GM21528 (cell line): ENCODE data around the gene RAB42.
"Not testable (repeated sequence)": the region's sequence is repeated elsewhere in the genome, so short reads cannot be mapped to it uniquely, and the experiment has no call there.

Experiments used
- ATAC-seq: cut with Tn5 transposase; IDR thresholded peaks from one replicate; pipeline ENCODE4 v1.9.1; 2021; ENCODE audit warnings: mild to moderate bottlenecking, moderate library complexity; ENCODE audit not compliant: unreplicated experiment, low FRiP score

Gene RAB42

DNA sequence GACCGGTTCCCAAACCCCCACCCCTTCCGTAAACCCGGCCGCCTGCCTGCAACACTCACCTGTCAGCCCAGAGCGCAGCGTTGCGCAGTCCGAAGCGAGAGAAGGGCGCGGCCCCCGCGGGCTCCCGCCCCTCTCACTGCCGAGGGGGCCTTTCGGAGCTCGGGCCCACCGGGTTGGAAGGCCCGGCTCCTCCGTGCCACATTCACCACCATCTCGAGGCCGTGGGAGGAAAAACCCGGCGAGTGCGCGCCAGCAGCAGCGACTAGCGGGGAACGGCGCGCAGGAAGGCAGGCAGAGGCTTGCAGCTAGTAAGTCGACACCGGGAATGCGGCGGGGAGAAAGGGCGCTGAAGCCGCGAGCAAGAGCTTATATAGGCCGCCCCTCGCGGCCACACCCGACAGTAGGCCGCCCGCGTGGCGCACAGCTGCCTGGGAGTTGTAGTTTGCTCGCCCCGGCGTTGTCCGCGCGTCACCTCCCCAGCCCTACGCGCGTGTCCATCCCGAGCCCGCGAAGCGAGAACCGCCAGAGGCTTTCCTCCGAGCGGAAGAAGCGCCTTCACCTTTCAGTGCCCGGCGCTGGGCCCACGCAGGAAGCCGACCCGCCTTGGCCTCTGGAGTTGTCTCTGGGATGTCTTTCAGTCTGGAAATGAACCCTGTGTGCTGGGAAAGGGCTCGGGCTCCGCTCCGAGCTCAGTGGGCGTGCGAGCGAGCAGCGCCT is 10.4 kb upstream of the RAB42 start:
- peak; percentile 77 for ATAC-seq

DNA sequence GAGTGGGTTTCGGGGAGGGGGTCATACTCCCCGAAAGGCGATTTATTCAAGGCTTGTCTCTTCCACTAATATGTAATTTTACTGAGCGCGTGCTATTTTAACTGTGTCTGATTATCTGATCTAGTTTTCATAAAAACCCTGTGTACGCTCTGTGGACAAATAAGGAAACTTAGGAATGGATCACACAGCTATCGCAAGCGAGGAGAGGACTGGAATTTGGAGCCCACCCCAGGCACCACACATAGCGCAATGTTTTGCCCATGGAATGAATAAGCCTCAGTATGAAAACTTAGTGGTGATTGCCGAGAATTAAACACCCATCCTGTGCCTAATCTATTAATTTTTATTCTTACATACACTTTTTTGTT is 9.8 kb upstream of the RAB42 start:
- ATAC-seq: no peak

DNA sequence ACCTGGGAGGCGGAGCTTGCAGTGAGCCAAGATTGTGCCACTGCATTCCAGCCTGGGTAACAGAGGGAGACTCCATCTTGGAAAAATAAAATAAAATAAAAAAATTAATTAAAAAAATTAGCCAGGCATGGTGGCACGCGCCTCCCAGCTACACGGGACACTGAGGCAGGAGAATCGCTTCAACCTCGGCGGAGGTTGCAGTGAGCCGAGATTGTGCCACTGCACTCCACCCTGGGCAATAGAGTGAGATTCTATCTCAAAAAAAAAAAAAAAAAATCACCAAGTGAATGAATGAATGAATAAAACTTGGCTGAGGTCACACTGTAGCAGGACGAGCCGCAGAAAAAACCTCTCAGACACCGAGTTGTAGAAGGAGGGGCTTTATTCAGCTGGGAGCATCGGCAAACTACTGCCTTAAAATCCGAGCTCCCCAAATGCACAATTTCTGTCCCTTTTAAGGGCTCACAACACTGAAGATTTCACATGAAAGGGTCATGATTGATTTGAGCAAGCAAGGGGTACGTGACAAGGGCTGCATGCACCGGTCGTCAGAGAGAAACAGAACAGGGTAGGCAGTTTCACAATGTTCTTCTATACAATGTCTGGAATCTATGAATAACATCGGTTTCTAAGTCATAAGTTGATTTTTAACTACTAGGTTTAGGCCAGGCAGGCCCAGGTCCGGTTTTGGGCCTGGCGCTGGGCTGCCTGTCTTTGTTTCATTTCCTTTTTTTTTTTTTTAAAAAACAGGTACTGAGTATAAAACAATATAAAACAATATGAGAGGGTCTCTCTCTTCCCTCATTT is 5.3 kb upstream of the RAB42 start:
- ATAC-seq: not testable (repeated sequence)

DNA sequence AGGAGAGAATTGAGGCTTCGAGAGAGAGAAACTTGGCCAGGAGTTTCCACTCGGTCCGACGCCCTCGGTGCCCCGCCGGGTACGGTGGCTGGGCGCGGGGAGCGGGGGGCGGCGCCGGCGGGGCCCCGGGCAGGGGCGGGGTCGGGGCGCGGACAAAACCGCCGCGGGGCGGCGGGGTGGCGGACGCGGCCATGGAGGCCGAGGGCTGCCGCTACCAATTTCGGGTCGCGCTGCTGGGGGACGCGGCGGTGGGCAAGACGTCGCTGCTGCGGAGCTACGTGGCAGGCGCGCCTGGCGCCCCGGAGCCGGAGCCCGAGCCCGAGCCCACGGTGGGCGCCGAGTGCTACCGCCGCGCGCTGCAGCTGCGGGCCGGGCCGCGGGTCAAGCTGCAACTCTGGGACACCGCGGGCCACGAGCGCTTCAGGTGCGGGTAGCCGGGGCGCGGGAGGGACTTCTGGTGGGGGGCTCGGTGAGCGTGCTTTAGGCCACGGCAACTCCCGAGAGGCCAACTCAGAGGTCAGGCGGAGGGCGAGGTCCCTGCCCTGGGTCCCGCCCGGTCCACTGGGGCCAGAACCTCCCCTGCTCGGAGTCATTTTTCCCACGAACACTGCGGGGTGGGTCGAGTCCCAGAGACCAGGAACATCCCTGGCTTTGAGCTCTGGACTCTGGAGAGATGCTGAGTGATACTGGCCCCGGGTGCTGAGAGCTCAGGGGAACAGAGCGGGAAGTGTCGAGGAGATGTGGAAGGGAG is 431 bp downstream of the RAB42 start:
- no peak for ATAC-seq

DNA sequence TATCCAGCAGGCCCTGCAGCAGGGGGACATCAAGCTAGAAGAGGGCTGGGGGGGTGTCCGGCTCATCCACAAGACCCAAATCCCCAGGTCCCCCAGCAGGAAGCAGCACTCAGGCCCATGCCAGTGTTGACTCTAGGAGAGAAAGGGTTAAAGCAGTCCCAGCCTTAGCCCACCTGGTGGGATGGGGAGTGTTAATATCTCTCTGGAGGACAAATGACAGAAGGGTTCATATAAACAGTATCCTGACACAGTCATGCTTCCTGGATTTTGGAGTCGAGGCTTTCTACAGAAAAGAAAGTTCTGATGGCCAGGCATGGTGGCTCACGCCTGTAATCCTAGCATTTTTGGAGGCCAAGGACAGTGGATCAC is 1.9 kb downstream of the RAB42 start:
- ATAC-seq: not testable (repeated sequence)

DNA sequence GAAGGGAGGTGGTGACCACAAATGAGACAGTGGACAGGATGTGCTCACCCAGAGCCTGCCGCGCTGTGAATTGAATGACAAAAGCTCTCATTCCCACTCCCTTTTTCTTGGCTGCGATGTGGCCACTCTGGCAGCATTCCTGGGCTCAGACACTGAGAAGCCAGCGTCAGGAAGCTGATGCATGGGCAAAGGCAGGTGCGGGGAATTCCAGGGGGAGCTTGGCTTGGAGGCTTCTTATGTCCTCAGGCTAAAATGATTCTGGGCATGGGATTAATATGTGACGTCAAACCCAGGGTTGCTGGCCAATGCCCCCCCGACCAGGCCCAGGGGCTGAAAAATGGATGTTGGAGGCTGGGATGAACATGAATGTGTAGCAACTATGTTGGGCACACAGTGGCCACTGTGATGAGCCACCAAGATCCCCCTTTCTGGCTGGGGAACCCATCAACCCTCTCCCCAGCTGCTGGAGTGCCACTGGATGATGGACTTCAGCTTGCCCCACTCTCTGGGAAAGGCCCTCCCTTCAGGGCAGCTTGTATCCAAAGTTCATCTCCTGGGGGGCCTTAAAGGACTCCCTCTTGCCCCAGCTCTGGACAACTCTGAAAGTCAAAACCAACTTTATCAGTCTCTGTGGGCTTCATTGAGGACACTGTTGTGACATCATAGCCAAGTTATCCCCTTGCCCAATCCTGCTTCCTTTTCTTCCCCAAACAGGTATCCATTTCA is 2.8 kb downstream of the RAB42 start:
- not testable (repeated sequence) for ATAC-seq

DNA sequence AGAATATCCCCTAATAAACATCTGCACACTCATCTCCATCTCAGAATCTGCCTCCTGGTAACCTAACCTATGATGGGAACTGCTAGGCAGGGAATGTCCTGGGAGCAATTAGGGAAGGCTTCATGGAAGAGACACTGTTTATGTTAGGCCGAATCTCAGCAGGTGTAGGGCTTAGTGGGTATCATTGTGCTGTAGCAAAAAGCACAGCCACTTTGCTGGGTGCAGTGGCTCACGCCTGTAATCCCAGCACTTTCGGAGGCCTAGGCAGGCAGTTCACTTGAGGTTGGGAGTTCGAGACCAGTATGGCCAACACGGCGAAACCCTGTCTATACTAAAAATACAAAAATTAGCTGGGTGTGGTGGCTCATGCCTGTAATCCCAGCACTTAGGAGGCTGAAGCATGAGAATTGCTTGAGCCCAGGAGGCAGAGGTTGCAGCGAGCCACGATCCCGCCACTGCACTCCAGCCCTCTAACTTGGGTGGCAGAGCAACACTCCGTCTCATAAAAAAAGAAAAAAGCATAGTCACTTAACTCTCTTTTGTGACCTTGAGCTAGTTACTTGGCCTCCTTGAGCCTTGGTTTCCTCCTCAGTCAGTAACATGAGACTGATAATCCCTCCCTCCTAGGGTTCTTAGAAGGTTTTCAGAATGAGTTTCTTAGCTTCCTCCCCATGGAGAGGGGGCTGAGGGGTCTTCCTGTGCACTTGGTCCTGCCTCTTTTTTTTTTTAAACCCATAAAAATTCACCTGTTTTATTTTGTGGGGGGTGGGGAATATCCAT is 3.5 kb downstream of the RAB42 start:
- ATAC-seq: no peak

DNA sequence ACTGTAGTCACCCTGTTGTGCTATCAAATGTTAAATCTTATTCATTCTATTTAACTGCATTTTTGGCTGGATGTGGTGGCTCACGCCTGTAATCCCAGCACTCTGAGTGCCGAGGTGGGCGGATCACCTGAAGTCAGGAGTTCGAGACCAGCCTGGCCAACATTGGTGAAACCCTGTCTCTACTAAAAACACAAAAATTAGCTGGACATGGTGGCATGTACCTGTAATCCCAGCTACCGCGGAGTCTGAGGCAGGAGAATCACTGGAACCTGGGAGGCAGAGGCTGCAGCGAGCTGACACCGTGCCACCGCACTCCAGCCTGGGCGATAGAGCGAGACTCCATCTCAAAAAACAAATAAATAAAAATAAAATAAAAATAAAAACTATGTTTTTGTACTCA is 4.2 kb downstream of the RAB42 start:
- not testable (repeated sequence) for ATAC-seq

DNA sequence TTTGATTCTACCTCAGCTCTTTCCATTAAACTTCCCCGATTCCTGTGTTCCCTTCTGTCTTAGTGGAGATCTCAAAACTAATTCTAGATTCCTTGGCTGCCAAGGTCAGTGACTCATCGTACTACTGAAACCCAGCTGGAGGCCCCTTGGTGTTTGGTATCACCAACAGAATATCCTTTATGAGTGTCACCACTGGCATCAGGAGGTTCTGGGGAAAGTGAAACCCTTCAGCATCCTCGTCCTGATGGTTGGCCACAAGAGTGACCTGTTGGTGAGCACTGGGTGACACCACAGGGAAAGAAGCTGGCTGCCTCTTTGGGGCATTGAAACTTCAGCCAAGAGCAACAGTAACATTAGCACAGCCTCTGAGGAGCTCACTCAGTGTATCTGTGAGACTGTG is 9.6 kb downstream of the RAB42 start:
- ATAC-seq: no peak

DNA sequence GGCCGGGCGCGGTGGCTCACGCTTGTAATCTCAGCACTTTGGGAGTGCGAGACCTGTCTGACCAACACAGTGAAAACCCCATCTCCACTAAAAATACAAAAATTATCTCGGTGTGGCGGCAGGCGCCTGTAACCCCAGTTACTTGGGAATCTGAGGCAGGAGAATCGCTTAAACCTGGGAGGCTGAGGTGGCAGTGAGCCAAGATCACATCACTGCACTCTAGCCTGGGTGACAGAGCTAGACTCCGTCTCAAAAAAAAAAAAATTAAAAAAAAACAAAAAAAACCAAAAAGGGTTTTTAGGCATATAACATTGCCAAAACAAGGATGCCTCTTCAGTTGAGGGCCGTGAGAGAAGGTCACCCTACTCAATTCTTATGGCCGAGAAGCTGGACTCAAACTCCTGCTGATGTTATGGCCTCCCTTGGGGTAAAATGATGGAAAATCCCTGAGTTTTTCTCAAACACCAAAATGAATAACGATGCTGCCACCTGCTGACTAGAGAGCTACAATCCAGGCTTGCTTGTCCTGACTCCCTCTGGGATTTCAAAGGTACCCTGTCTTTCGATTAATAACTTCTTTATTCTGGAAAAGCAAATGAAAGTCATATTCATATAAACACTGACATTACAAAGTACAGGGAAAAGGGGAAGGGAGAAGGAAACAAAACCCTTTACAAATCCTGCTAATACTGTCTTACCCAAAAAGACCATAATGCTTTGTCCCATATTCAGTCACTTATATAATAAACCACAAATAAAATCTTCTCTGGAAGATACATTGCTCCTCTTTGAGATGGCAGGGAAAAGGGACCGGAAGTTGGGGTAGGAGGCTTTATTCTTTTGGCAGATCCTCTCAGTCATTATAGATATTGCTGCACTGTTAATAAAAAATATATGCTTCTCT is 10.7 kb downstream of the RAB42 start:
- ATAC-seq: no peak

DNA sequence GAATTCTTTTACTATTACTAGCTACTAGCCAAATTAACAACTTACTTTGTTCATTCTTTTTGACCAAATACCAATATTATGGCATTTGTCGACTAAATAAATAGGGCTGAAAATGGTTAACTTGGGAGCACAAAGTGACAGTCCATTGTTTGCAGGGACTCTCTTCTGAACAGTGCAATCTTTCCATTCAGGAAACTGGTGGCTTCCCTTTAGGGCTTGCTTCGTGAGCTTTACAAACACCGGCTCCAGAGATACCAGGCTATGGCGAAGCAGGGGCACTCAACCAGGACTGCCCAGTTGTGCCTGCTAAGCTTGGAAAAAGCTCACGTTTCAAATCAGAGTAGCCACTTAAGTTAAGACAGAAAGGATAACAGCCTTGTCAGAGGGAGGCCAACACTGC is 12.3 kb downstream of the RAB42 start:
- ATAC-seq: no peak

DNA sequence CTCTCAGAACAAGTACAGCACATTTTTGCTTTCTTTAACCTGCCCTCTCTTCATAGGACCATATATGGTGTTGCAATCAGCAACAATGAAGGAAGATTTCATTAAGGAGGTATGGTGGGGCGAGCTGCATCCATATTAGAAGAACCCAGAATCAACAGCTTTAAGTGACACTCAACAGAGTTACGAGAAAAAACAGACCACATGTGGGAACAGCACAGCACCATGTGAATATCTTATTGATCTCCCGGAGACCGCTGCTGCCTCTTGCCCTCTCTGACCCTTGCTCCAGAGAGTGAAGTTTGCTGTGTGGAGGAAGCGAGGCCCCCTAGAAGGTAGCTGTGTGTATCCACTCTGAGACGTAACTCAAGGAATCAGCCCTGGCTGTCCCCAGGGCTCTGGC is 12.9 kb downstream of the RAB42 start:
- no peak for ATAC-seq

DNA sequence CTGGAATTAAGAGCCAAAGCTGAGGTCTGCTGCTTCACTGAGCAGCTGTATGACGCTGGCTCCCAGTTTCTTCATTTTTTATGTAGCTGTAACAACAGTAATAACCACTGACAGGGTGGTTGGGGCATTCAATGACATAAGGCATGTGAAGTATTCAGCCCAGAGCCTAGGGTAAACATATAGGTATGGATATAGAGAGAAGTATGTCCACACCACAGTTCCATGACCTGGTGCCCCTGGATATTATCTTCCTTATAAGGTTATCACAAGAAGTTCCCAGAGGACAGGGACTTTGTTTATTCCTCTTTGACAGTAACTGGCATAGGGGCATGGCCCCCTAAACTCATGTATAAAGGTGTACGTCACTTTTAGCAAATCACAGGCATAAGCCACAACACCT is 14.7 kb downstream of the RAB42 start:
- ATAC-seq: no peak

DNA sequence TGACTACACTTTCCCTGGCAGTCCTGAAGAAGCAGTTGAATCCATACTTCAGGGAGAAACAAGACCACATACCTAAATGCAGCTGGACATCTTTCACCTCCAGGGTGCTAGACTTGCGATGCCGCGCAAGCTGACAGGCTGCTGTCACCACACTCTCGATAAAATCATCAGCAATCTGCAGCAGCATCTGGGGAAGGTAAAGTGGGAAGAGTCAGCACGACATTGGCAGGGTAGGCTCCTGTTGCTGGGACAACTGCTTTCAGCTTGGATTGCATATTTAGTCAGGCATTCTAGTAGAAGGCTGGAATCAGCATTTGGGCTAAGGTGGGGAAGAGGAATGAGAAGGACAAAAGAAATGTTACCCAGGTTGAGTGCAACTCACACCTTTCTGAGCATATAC is 21.1 kb downstream of the RAB42 start:
- no peak for ATAC-seq

DNA sequence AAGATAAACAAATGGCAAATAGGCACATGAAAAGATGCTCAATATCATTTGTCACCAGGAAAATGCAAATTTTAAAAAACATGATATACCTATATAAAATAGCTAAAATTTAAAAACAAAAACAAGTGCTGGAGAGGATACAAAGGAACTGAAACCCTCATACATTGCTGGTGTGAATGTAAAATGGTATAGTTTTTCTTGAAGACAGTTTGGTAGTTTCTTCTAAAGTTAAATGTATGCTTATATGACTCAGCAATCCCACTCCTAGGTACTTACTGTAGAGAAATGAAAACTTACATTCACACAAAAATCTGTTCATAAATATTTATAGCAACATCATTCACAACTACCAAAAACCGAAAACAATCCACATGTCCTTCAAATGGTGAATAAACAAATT is 39.6 kb downstream of the RAB42 start:
- ATAC-seq: no peak

DNA sequence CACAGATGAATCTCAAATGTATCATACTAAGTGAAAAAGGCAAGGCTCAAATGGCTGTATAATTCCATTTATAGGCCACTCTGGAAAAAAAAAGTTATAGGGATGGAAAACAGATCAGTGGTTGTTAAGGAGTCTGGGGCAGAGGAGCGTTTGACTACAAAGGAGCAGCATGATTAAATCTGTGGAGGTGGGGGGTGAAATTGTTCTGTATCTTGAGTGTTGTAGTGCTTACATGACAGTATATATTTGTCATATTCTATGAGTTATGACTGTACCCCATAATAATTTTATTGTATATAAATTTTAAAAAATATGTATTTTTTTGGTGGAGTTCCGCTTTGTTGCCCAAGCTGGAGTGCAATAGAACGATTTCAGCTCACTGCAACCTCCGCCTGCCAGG is 40.5 kb downstream of the RAB42 start:
- ATAC-seq: no peak

DNA sequence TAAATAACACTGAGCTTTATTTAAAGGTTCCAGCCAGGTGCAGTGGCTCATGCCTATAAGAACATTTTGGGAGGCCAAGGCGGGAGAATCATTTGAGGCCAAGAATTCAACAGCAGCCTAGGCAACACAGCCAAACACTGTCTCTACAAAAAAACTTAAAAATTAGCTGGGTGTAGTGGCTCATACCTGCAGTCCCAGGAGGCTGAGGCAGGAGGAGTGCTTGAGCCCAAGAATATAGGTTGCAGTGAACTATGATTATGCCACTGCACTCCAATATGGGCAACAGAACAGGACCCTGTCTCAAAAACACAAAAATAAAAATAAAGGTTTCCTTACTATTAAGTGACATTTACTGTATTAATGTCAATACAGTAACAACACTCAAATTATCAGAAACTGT is 48.7 kb downstream of the RAB42 start:
- ATAC-seq: no peak

DNA sequence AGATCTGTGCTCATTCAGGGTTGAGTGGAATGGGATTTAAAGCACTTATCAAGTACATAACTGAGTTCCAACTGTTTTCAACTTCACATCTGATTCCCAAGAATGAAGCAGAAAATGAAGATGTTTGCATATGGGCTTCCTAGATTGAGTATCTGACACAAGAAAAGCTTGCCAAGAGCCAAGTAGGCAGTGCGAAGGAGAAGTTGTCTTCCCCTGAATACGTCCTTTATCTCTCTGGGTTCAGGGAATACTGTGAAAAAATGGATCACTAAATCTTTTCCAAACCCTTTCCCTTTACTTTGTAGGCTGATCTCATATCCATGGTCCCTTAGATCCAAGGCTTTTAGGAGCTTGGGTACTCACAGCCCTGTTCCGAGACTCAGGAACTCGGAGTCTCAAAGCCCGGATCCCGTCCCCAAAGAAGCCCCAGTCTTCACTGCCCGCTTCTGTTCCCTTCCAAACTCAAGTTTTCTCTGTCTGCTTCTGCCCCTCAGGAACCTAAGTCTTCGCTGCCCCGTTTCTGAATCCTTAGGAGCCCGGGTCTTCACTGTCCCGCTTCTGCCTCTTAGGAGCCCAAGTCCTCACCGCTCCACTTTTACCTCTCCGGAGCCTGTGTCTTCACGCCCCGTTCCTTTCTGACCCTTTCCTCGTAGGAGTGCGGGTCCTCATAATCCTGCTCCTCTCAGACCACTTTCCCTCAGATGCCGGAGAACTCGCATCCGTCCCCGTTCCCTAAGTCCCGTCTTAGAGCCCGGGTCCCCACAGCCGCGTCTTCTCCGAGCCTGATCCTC is 50.2 kb downstream of the RAB42 start:
- peak; percentile 12 for ATAC-seq
